T1000 (cell line): ENCODE data around the gene RNF157.
A peak's percentile ranks its signal among the peaks of the same experiment; 100 is the strongest.
"Not testable (repeated sequence)": the region's sequence is repeated elsewhere in the genome, so short reads cannot be mapped to it uniquely, and the experiment has no call there.

ENCODE experiments used
- DNase-seq: peaks from one replicate; lab custom pipeline; 2025; ENCODE audit warnings: mixed read lengths; lab: John Stamatoyannopoulos, UW

The RNF157 gene

GRCh38 chr17:76189741-76190140 lies 50.6 kb downstream of the RNF157 start:
- DNase-seq, result no peak

- no peak for DNase-seq
Measured at GRCh38 chr17:76189247-76189646, 51.0 kb downstream of the RNF157 start.

GRCh38 chr17:76188213-76189016 lies 51.9 kb downstream of the RNF157 start:
- DNase-seq, result no peak

- DNase-seq, result not testable (repeated sequence)
Measured at GRCh38 chr17:76186774-76187173, 53.5 kb downstream of the RNF157 start.

- no peak for DNase-seq
Measured at GRCh38 chr17:76184290-76184689, 56.0 kb downstream of the RNF157 start.

- DNase-seq, result peak; percentile 85
Measured at GRCh38 chr17:76182016-76182764, 58.1 kb downstream of the RNF157 start.

- no peak for DNase-seq
Measured at GRCh38 chr17:76179496-76180467, 60.5 kb downstream of the RNF157 start.

GRCh38 chr17:76178124-76178523 lies 62.2 kb downstream of the RNF157 start:
- no peak for DNase-seq

- no peak for DNase-seq
Measured at GRCh38 chr17:76176701-76177574, 63.4 kb downstream of the RNF157 start.

- DNase-seq, result no peak
Measured at GRCh38 chr17:76174037-76174436, 66.3 kb downstream of the RNF157 start.

- no peak for DNase-seq
Measured at GRCh38 chr17:76173474-76173873, 66.8 kb downstream of the RNF157 start.

GRCh38 chr17:76171706-76172105 lies 68.6 kb downstream of the RNF157 start:
- no peak for DNase-seq

GRCh38 chr17:76170114-76170513 lies 70.2 kb downstream of the RNF157 start:
- no peak for DNase-seq

- no peak for DNase-seq
Measured at GRCh38 chr17:76166906-76167305, 73.4 kb downstream of the RNF157 start.

- no peak for DNase-seq
Measured at GRCh38 chr17:76166168-76166567, 74.1 kb downstream of the RNF157 start.

- no peak for DNase-seq
Measured at GRCh38 chr17:76164331-76164730, 76.0 kb downstream of the RNF157 start.

- no peak for DNase-seq
Measured at GRCh38 chr17:76163919-76164318, 76.4 kb downstream of the RNF157 start.

- no peak for DNase-seq
Measured at GRCh38 chr17:76161619-76162266, 78.5 kb downstream of the RNF157 start.

- DNase-seq, result no peak
Measured at GRCh38 chr17:76160896-76161528, 79.3 kb downstream of the RNF157 start.

GRCh38 chr17:76159157-76159556 lies 81.1 kb downstream of the RNF157 start:
- no peak for DNase-seq
